ENCODE measurements around the gene ARHGAP42. TPM values are rescaled to one million over a fixed set of nuclear protein-coding genes. Genes with fewer than 3 reads are reported as not detected.

Gene ARHGAP42
- total RNA-seq, 2 experiments from 2014 or later = not detected

DNA sequence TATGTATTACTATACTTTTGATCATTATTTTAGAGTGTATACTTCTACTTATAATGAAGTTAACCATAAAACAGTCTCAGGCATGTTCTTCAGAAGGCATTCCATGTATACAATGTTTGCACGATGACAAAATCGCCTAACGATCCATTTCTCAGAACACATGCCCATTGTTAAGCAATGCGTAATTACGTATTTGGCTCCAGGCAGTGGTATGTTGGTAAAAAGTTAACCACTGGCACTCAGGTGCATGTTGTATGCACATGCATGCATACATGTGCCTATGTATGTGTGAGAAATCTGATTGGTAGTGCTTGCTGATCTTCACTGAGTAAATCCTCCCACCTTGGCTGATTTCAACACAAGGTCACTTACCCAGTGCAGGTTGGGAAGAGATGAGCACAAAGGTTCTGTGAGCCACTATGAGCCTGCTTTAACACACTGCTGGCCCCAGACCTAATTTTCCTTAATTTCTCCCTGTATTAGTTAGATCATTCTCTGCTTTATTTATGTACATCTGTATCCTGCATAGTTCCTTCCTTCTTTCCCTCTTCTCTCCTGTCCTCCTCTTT lies 164.6 kb downstream of the ARHGAP42 start:
- intact Hi-C loops (cut with DNase I, micrococcal nuclease) = loop anchor here in 1 of 2 experiments (10.0 kb wide), 1 partner anchor 277 kb away; no protein-coding TSS in a partner anchor
- ChIA-PET CTCF (no interaction called here), POLR2A (no interaction called here)
- H3K4me1 Mint-ChIP-seq = no peaks in the 10 kb centered on the region
- H3K36me3 Mint-ChIP-seq (ENCODE audit: low read depth) = no peaks in the 10 kb centered on the region
- DNase-seq = no peak
- no peak overlapping the region for H3K4me3 Mint-ChIP-seq
- H3K27me3 Mint-ChIP-seq = no peaks in the 10 kb centered on the region
- H3K27ac Mint-ChIP-seq = no peak overlapping the region
- H3K9me3 Mint-ChIP-seq (ENCODE audit: low read depth) = peaks cover 1% of the 10 kb centered on the region
- no peak for ATAC-seq

- H3K27ac Mint-ChIP-seq = no peak overlapping the region
- intact Hi-C loops (cut with DNase I, micrococcal nuclease) = loop anchor here (5.0 to 10.0 kb wide), 2 partner anchors 173 to 281 kb away; no protein-coding TSS in a partner anchor
- ChIA-PET CTCF (interaction anchor here (1.3 kb wide), 1 partner anchor 279 kb away, joined by 5 read pairs; no protein-coding TSS in a partner anchor), POLR2A (no interaction called here)
- no peaks in the 10 kb centered on the region for H3K36me3 Mint-ChIP-seq (ENCODE audit: low read depth)
- DNase-seq (no peak), ATAC-seq (no peak)
- no peaks in the 10 kb centered on the region for H3K4me1 Mint-ChIP-seq
- H3K27me3 Mint-ChIP-seq = no peaks in the 10 kb centered on the region
- peaks cover 1% of the 10 kb centered on the region for H3K9me3 Mint-ChIP-seq (ENCODE audit: low read depth)
- no peak overlapping the region for H3K4me3 Mint-ChIP-seq
Measured at GRCh38 chr11:100855466-100856067, 168.5 kb downstream of the ARHGAP42 start.

GRCh38 chr11:100857236-100858005 lies 170.3 kb downstream of the ARHGAP42 start:
- H3K27me3 Mint-ChIP-seq = no peaks in the 10 kb centered on the region
- CTCF ChIA-PET = no interaction called here
- intact Hi-C loops (cut with DNase I, micrococcal nuclease) = loop anchor here (1.0 to 10.0 kb wide), 3 partner anchors 175 to 283 kb away; no protein-coding TSS in a partner anchor

GRCh38 chr11:100860318-100861155 lies 173.4 kb downstream of the ARHGAP42 start:
- no peak overlapping the region for H3K4me3 Mint-ChIP-seq
- no peak overlapping the region for H3K27ac Mint-ChIP-seq
- DNase-seq (no peak), ATAC-seq (no peak)
- CTCF ChIA-PET = no interaction called here
- intact Hi-C loops (cut with DNase I, micrococcal nuclease) = loop anchor here in 1 of 2 experiments (10.0 kb wide), 1 partner anchor 176 kb away; the partner anchor contains the start of gene ARHGAP42
- H3K36me3 Mint-ChIP-seq (ENCODE audit: low read depth) = no peaks in the 10 kb centered on the region
- no peaks in the 10 kb centered on the region for H3K27me3 Mint-ChIP-seq
- H3K4me1 Mint-ChIP-seq = no peaks in the 10 kb centered on the region
- H3K9me3 Mint-ChIP-seq (ENCODE audit: low read depth) = no peaks in the 10 kb centered on the region
- POLR2A ChIA-PET = no interaction called here

More at GRCh38 chr11:100857236-100858005, 170.3 kb downstream of the ARHGAP42 start:
- ATAC-seq (no peak), DNase-seq (no peak)
- H3K4me3 Mint-ChIP-seq = no peak overlapping the region
- POLR2A ChIA-PET = no interaction called here
- H3K36me3 Mint-ChIP-seq (ENCODE audit: low read depth) = no peaks in the 10 kb centered on the region
- H3K9me3 Mint-ChIP-seq (ENCODE audit: low read depth) = no peaks in the 10 kb centered on the region
- no peak overlapping the region for H3K27ac Mint-ChIP-seq
- no peaks in the 10 kb centered on the region for H3K4me1 Mint-ChIP-seq

DNA sequence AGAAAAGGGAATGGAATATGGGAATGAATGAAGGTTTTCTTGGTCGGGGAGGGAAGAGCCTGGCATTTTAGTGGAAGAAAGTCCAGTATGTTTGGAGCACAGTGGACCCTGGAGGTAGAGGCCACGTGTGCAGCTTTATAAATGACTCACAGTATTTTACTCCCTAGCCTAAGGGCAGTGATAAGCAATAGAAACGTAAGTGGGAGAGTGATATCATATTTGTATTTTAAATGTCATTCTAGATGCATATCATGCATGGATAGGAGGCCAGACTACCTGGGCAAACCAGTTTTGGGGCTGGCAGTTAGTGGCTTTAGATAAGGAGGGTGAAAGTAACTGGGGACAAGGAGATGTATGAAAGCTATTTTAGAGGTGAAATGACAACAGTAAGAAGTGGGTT lies 174.1 kb downstream of the ARHGAP42 start:
- Mint-ChIP-seq H3K27me3 (no peaks in the 10 kb centered on the region), H3K27ac (no peak overlapping the region), H3K4me3 (no peak overlapping the region), H3K4me1 (no peaks in the 10 kb centered on the region), H3K9me3 (ENCODE audit: low read depth) (no peaks in the 10 kb centered on the region), H3K36me3 (ENCODE audit: low read depth) (no peaks in the 10 kb centered on the region)
- DNase-seq (no peak), ATAC-seq (no peak)
- intact Hi-C loops (cut with DNase I, micrococcal nuclease) = loop anchor here in 1 of 2 experiments (10.0 kb wide), 1 partner anchor 176 kb away; the partner anchor contains the start of gene ARHGAP42
- POLR2A ChIA-PET = no interaction called here
- CTCF ChIA-PET = no interaction called here

DNA sequence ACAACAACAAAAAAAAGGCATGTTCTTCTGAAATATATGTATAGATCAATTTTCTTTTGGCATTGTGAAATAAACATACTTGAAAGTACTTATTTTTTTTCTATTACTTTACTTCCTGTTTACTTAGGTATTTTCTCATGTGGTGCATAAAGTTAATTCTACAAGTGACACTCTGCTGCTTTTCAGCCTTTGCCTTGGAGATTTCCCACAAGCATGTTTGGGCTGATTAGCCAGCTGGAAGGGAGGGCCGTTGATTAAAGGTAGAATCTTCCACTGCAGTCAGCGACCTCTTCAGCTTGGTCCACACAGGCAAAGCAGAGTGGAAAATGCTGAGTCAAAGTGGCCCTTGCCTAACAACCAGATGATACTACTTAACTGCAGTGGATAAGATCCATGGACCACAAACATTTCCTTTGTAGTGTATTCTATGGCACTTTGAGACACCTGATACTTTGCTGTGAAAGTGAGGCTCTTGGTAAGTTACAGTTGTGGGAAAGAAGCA lies 176.0 kb downstream of the ARHGAP42 start:
- no peak overlapping the region for H3K27ac Mint-ChIP-seq
- POLR2A ChIA-PET = no interaction called here
- H3K36me3 Mint-ChIP-seq (ENCODE audit: low read depth) = no peaks in the 10 kb centered on the region
- no peaks in the 10 kb centered on the region for H3K4me1 Mint-ChIP-seq
- intact Hi-C loops (cut with DNase I, micrococcal nuclease) = loop anchor here in 1 of 2 experiments (10.0 kb wide), 1 partner anchor 178 kb away; the partner anchor contains the start of gene ARHGAP42
- H3K9me3 Mint-ChIP-seq (ENCODE audit: low read depth) = no peaks in the 10 kb centered on the region
- ATAC-seq (no peak), DNase-seq (no peak)
- H3K27me3 Mint-ChIP-seq = no peaks in the 10 kb centered on the region
- CTCF ChIA-PET = no interaction called here
- H3K4me3 Mint-ChIP-seq = no peak overlapping the region

- Mint-ChIP-seq H3K27me3 (no peaks in the 10 kb centered on the region), H3K4me3 (no peak overlapping the region), H3K36me3 (ENCODE audit: low read depth) (no peaks in the 10 kb centered on the region), H3K27ac (no peak overlapping the region), H3K9me3 (ENCODE audit: low read depth) (no peaks in the 10 kb centered on the region), H3K4me1 (no peaks in the 10 kb centered on the region)
- DNase-seq = no peak
- ChIA-PET POLR2A (no interaction called here), CTCF (no interaction called here)
- ATAC-seq = no peak
- intact Hi-C loops (cut with DNase I, micrococcal nuclease) = loop anchor here in 1 of 2 experiments (10.0 kb wide), 1 partner anchor 181 kb away; the partner anchor contains the start of gene ARHGAP42
Measured at GRCh38 chr11:100865443-100866065, 178.5 kb downstream of the ARHGAP42 start.

DNA sequence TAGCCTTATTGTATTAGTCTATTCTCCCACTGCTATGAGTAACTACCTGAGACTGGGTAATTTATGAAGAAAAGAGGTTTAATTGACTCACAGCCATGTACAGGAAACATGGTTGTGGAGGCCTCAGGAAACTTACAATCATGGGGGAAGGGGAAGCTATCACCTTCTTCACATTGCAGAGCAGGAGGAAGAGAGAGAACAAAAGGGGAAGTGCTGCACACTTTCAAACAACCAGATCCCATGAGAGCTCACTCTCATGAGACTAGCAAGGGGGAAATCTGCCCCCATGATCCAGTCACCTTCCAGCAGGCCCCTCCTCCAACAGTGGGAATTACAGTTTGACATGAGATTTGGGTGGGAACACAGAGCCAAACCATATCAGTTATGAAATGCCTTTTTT lies 179.4 kb downstream of the ARHGAP42 start:
- no peak for ATAC-seq
- intact Hi-C loops (cut with DNase I, micrococcal nuclease) = loop anchor here in 1 of 2 experiments (10.0 kb wide), 1 partner anchor 182 kb away; the partner anchor contains the start of gene ARHGAP42
- POLR2A ChIA-PET = no interaction called here

GRCh38 chr11:100867606-100868005 lies 180.5 kb downstream of the ARHGAP42 start:
- ChIA-PET CTCF (no interaction called here), POLR2A (no interaction called here)
- ATAC-seq (no peak), DNase-seq (no peak)
- intact Hi-C loops (cut with DNase I, micrococcal nuclease) = loop anchor here in 1 of 2 experiments (10.0 kb wide), 1 partner anchor 183 kb away; the partner anchor contains the start of gene ARHGAP42
- H3K27ac Mint-ChIP-seq = no peak overlapping the region
- H3K4me3 Mint-ChIP-seq = no peak overlapping the region
- H3K9me3 Mint-ChIP-seq (ENCODE audit: low read depth) = no peaks in the 10 kb centered on the region
- no peaks in the 10 kb centered on the region for H3K4me1 Mint-ChIP-seq
- no peaks in the 10 kb centered on the region for H3K36me3 Mint-ChIP-seq (ENCODE audit: low read depth)
- H3K27me3 Mint-ChIP-seq = no peaks in the 10 kb centered on the region

More for the DNA sequence above, 179.4 kb downstream of the ARHGAP42 start:
- Mint-ChIP-seq H3K27me3 (no peaks in the 10 kb centered on the region), H3K4me1 (no peaks in the 10 kb centered on the region), H3K27ac (no peak overlapping the region), H3K36me3 (ENCODE audit: low read depth) (no peaks in the 10 kb centered on the region), H3K9me3 (ENCODE audit: low read depth) (no peaks in the 10 kb centered on the region), H3K4me3 (no peak overlapping the region)
- CTCF ChIA-PET = no interaction called here
- DNase-seq = no peak

DNA sequence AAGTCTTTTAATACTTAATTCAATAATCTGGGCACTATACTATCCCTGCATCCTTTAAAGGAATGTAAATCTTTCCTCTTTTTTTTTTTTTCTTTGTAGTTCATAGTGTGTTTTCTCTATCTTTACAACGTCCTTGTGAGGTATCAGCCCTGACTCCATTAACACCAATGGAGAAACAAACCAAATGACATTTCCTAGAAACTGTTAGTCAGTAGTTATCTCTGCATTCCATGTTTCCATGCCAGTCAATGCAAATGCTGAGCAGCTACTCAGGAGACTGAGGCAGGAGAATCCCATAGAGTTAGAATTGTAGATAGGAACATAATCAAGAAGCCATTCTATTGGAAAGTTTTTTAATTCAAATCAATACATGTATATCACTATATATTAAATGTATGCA lies 182.2 kb downstream of the ARHGAP42 start:
- H3K36me3 Mint-ChIP-seq (ENCODE audit: low read depth) = no peaks in the 10 kb centered on the region
- no peak overlapping the region for H3K4me3 Mint-ChIP-seq
- intact Hi-C loops (cut with DNase I, micrococcal nuclease) = loop anchor here in 1 of 2 experiments (10.0 kb wide), 1 partner anchor 185 kb away; the partner anchor contains the start of gene ARHGAP42
- DNase-seq = no peak
- H3K9me3 Mint-ChIP-seq (ENCODE audit: low read depth) = no peaks in the 10 kb centered on the region
- H3K27me3 Mint-ChIP-seq = no peaks in the 10 kb centered on the region
- no peak overlapping the region for H3K27ac Mint-ChIP-seq
- CTCF ChIA-PET = no interaction called here
- ATAC-seq = no peak
- H3K4me1 Mint-ChIP-seq = no peaks in the 10 kb centered on the region
- POLR2A ChIA-PET = no interaction called here
